Cardiac septum (tissue), 1 donor: ENCODE results near the gene CETN1. TPM values are rescaled to one million over a fixed set of nuclear protein-coding genes. Genes with fewer than 3 reads are reported as not detected.

ENCODE experiments used
- DNase-seq: peaks from one replicate; pipeline ENCODE4 v3.0.0-alpha.2; 2020; ENCODE audit warnings: low spot score
- intact Hi-C: fragments of 100-400 bp; cut with DNase I; formaldehyde crosslinking; loops from one replicate; pipeline ENCODE4 v1.14.0; 2022
- total RNA-seq: library from RNA; stranded (reverse); fragmentation: NEBNext Ultra II Directional; extraction: Animal tissue kit (Norgen Biotek cat#: 25700); gene quantifications from one replicate; pipeline ENCODE4 v1.2.1, GENCODE V29; 2021
- donor health status: DM: no; HTN: no; CAD: no.

The CETN1 gene
- total RNA-seq, 1 donor from 2014 or later = not detected

DNA sequence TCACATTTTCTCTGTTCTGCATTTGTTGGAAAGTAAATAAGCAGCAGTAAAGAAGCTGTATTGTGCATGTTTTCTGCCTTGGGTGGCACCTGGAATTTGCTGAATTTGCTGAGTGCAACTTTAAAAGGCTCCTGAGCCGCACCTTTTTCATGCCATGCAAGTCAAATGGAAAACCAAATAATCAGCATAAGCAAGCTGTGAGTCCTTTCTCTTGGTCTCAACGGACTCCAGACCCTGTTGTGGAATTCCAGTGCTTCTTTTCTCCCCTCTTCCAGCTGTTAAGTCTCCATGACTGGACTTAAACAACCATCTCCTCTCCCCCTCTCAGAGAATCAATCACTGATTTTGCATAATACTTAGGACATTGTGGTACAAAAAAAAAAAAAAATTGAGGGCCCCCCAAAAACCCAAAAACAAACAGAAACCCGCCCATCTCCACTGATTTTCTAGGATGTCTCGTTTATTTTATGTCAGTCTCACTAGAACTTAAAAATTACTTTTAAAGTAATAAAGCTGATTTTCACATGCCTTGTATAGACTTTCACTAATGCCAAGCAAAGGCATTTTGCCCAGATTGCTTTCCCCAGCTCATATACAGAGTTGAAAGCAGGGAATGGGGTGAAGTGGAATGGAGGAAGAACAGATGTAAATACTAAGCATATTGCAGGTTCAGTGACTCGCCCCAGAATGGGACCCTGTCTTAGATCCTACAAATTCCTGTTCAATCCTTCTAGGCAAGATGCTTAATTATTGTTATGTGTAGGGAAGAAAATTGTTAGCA lies 5.1 kb upstream of the CETN1 start:
- DNase-seq = no peak
- intact Hi-C loops = no loop called here

DNA sequence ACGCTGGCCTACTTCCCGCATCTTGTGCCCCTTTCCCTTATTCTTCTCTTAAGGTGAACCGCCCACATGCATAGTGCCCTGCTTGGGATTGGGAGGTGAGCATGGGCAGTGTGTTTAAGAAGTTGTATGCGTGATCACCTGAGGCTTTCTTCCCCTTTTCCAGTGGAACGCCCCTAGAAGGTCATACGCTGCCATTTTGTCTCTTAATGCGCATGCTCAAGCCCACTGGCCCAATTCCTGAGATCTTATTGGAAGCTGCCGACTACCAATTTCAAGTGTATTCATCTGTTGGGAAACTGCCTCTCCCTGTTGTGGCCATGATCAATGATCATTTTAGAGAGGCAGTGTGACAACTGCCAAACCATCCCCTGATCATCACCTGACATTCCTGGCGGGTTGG lies 3.3 kb upstream of the CETN1 start:
- intact Hi-C loops = no loop called here
- DNase-seq = no peak

GRCh38 chr18:577643-578375 lies 2.4 kb upstream of the CETN1 start:
- intact Hi-C loops = no loop called here
- DNase-seq = no peak

GRCh38 chr18:579238-579637 lies 942 bp upstream of the CETN1 start:
- intact Hi-C loops = no loop called here
- no peak for DNase-seq

GRCh38 chr18:581096-581495 lies 916 bp downstream of the CETN1 start:
- intact Hi-C loops = no loop called here
- no peak for DNase-seq

DNA sequence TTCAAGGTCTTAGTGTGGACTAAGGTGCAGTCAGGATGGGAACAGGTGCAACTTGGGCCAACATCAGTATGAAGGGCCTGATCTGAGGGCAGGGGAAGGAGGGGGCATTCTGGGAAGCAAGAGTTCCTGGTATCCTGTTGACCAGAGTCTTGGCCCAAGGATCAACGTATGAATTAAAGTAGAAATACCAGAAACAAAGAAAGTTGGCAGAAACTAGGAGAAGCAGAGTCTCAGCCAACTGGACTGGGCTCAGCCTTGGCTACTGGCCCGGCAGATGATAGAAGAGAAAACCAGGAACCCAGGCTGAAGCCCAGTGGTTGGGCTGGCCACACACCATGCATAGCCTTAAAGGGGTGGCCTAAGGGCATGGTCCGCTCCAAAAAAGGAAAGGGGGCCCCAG lies 2.3 kb downstream of the CETN1 start:
- intact Hi-C loops = no loop called here
- DNase-seq = no peak

GRCh38 chr18:595068-595467 lies 14.9 kb downstream of the CETN1 start:
- no peak for DNase-seq
- intact Hi-C loops = no loop called here

DNA sequence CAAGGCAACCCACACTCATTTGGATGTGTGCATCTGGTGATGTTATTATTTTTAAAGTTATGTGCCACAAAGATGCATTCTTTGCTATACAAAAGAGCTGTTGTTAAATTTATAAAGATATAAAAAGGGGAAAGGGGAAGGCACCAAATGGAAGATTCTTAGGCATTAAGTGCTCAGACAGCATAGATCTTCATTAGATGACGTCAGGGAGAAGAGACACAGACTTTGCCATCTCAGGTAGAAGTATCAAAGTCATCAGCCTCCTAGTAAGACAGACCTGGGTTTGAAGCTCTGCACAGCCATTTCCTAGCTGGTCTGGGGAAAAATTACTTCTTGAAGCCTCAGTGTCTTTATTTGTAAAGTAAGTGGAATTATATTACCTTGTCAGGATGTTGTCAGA lies 15.4 kb downstream of the CETN1 start:
- intact Hi-C loops = no loop called here
- DNase-seq = no peak

- intact Hi-C loops = no loop called here
- no peak for DNase-seq
Measured at GRCh38 chr18:596288-596881, 16.2 kb downstream of the CETN1 start.

DNA sequence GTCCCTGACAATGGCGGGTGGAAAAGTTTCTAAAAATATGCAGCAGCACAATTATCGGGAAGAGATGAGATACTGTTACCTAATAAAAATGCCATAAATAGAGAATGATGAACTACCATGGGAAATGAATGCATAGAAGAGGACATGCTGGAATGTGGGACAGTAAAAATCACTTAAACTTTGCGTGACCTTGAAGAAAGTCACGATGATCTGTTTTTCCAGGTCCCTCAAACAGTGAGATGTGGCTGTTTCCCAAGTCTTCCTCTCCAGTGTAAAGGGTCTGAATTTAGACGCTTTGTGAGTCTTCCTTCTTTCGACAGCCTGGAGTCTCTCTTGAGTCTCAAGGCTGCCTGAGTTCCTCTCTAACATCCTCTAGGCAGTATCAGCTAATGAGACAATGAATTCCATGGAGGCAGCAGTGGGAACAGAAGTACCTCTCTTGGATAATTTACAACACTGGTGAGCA lies 18.0 kb downstream of the CETN1 start:
- intact Hi-C loops = no loop called here

DNA sequence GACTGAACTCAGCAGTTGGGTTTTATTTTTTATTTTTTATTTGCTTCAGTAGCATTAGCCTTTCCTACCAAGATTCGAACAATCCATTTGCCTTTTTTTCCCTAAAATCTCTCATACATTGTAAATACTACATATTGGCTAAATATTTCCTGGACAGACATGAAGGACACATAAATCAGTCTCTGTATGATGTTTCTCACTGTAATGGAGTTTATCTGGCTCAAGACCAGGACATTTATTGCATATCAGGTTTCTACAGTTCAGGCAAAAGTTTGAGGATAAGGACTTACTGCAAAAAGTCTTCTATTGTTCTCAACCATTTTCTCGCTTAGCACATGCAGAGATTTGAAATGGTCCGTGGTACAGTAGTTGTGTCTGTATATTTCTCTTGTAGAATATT lies 19.9 kb downstream of the CETN1 start:
- DNase-seq = no peak
- intact Hi-C loops = no loop called here

More for the DNA sequence above, 18.0 kb downstream of the CETN1 start:
- no peak for DNase-seq

- DNase-seq = no peak
- intact Hi-C loops = no loop called here
Measured at GRCh38 chr18:604771-605170, 24.6 kb downstream of the CETN1 start.

DNA sequence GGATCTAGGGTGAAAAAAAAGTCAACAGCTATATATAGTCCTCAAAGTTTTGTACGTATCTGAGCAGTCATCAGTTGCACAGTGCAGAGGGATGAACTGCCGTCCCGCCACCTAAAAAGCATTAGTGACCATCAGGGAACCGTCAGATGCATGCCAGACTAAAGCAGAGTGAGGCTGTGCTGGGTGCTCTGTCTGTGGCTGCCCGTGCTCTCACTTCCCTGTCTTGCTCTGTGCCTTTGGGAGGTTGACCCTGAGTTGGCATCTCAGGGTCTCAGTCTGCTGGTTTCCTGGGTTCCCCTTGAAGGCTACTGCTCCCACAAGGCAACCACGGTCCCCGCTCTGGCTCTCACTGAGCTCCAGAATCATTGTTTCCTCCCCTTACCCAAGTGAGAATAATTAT lies 27.8 kb downstream of the CETN1 start:
- DNase-seq = no peak
- intact Hi-C loops = no loop called here

GRCh38 chr18:610214-610928 lies 30.2 kb downstream of the CETN1 start:
- intact Hi-C loops = no loop called here
- DNase-seq = no peak

DNA sequence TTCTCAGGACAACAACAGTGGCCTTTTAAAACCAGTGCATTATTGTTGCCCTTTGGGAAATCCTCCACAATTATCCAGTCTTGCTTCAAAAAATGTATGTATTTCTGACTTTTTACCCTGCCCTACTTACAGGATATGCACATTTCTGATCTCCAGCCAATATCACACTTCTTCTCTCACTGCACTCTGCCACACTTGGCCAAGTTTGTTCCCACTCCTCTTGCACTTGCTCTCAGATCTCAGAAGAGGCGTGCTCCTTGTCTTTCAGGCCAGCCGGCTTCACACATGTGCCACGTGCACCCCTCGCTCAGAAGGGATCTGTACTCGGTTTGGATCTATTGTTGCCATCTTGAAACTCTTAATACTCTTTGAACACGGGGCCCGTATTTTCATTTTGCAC lies 32.0 kb downstream of the CETN1 start:
- no peak for DNase-seq
- intact Hi-C loops = no loop called here

- no peak for DNase-seq
- intact Hi-C loops = no loop called here
Measured at GRCh38 chr18:614193-614592, 34.0 kb downstream of the CETN1 start.

- DNase-seq = no peak
- intact Hi-C loops = no loop called here
Measured at GRCh38 chr18:615092-615521, 34.9 kb downstream of the CETN1 start.

- DNase-seq = no peak
Measured at GRCh38 chr18:615773-616172, 35.6 kb downstream of the CETN1 start.

DNA sequence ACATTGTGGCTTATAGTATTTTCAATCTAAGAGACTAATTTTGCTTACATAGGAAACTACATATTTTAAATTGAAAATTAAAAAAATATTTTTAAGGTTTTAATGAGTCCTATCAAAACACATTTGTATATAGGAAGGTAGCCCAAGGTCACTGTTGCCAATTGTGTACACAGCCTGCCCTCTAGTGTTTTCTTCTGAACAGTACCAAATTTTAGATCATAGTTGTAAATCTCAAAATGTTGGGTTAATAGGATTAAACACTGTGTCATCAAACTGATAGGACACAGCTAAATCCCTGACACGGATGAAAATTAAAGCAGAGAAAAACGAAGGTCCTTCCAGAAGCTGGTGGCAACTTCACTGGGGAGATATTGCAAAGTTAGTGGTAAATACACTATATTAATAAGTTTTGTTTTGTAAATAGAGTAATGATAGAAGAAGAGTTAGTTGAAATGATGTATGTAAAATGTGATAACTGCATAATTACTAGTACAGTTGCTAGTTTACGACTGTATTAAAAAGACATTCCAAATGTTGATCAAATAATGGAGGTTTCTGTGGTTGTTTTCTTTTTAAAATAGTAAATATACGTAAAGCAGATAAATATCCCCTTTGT lies 36.3 kb downstream of the CETN1 start:
- intact Hi-C loops = loop anchor here (2.0 kb wide), 1 partner anchor 330 kb away; no protein-coding TSS in a partner anchor
- no peak for DNase-seq

More at GRCh38 chr18:615773-616172, 35.6 kb downstream of the CETN1 start:
- intact Hi-C loops = loop anchor here (2.0 kb wide), 1 partner anchor 329 kb away; no protein-coding TSS in a partner anchor
